Uterus (tissue), 2 donors: Measurements from ENCODE around the gene ZNF827.

Experiments
- POLR2A ChIP-seq, 2 donors: fragments of 450-650 bp; IDR thresholded peaks; one replicate each; pipeline ENCODE4 v1.6.1; 2016; ENCODE audit warnings: antibody characterized with exemption in 2 of 2, mild to moderate bottlenecking in 1 of 2, moderate library complexity in 1 of 2
- TF ChIP-seq, protein P1 (sequence below), 4 experiments: fragments of 200-600 bp in 2 of 4; fragments of 450-650 bp in 2 of 4; sonication (generic) in 2 of 4; IDR thresholded peaks; one replicate each; pipeline ENCODE4 v1.5.1; 2016 to 2019; ENCODE audit warnings: antibody characterized with exemption in 4 of 4, mild to moderate bottlenecking in 2 of 4, moderate library complexity in 1 of 4

DNA sequence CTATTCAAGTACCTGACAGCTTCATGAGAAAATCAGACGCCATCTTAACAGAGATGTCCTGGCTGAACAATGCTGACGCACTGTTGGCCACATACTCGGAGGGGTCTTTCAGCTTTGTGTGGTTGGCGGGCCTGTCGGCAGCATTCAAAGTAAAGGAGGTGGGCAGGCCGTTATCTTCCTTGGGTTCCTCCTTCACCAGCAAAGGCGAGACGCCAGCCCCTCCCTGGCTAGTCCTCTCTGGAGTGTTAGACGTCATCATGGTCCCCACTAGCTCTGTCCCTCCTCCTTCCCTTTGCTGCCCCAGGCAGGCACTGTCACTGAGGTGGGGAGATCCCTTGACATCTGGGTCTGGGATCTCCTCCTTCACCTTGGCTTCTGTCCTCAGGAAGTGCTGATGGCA is 53.0 kb downstream of the ZNF827 start:
- TF ChIP-seq, protein P1, sequence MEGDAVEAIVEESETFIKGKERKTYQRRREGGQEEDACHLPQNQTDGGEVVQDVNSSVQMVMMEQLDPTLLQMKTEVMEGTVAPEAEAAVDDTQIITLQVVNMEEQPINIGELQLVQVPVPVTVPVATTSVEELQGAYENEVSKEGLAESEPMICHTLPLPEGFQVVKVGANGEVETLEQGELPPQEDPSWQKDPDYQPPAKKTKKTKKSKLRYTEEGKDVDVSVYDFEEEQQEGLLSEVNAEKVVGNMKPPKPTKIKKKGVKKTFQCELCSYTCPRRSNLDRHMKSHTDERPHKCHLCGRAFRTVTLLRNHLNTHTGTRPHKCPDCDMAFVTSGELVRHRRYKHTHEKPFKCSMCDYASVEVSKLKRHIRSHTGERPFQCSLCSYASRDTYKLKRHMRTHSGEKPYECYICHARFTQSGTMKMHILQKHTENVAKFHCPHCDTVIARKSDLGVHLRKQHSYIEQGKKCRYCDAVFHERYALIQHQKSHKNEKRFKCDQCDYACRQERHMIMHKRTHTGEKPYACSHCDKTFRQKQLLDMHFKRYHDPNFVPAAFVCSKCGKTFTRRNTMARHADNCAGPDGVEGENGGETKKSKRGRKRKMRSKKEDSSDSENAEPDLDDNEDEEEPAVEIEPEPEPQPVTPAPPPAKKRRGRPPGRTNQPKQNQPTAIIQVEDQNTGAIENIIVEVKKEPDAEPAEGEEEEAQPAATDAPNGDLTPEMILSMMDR (IDR thresholded peaks at IDR 0.05): no peak
- no peak for TF ChIP-seq POLR2A (IDR thresholded peaks at IDR 0.05)
